ENCODE data around the gene ATL1.
A peak's percentile ranks its signal among the peaks of the same experiment; 100 is the strongest.

GRCh38 chr14:50599700-50600444, 39.9 kb downstream of the ATL1 start:
- no peak for TF ChIP-seq YY1 (IDR thresholded peaks at IDR 0.05; ENCODE audit: low read depth, low read length)
- no peak for TF ChIP-seq EZH2 (IDR thresholded peaks at IDR 0.05; ENCODE audit: low read depth, low read length, severe bottlenecking)
- TF ChIP-seq CTCF (IDR thresholded peaks at IDR 0.05; ENCODE audit: control extremely low read depth in 1 of 3, insufficient read depth in 1 of 3, low read depth in 1 of 3, low read length in 3 of 3): peak in 2 of 3 experiments; percentile 45 to 47; a peak in 2 of 4 replicates
- no peak for TF ChIP-seq POLR2A (IDR thresholded peaks at IDR 0.05; ENCODE audit: control extremely low read depth in 1 of 2, low read depth in 2 of 2, low read length in 2 of 2)

Measured in H1 (cell line).